Tibial nerve (tissue), 4 donors: ENCODE measurements around the gene SYNJ2.

Experiments used
- CTCF ChIP-seq, 5 experiments: fragments of 200-600 bp in 3 of 5; fragments of 450-650 bp in 2 of 5; sonication (generic) in 3 of 5; IDR thresholded peaks; one replicate each; pipeline ENCODE4 v1.5.1; 2016 to 2019; ENCODE audit warnings: antibody characterized with exemption in 5 of 5, mild to moderate bottlenecking in 3 of 5, moderate library complexity in 2 of 5
- EP300 ChIP-seq, 2 donors: sonication (generic); formaldehyde crosslinking; IDR thresholded peaks; one replicate each; pipeline ENCODE4 v1.6.1; 2017; ENCODE audit warnings: antibody characterized with exemption in 2 of 2, mild to moderate bottlenecking in 1 of 2
- POLR2A ChIP-seq, 2 donors: fragments of 450-650 bp; IDR thresholded peaks; one replicate each; pipeline ENCODE4 v1.6.1; 2017; ENCODE audit warnings: antibody characterized with exemption in 2 of 2, mild to moderate bottlenecking in 2 of 2, moderate library complexity in 2 of 2

GRCh38 chr6:158115102-158115501, 133.4 kb downstream of the SYNJ2 start:
- no peak for TF ChIP-seq CTCF (IDR thresholded peaks at IDR 0.05)
- no peak for TF ChIP-seq POLR2A (IDR thresholded peaks at IDR 0.05)
- TF ChIP-seq EP300 (IDR thresholded peaks at IDR 0.05) = no peak
